ENCODE data around the gene PML.

The PML gene

GRCh38 chr15:73948982-73949381, 45.5 kb upstream of the PML start:
- DNase-seq (ENCODE audit: low read depth in 2 of 2): no peak
- no peak for TF ChIP-seq CTCF (IDR thresholded peaks at IDR 0.05; ENCODE audit: low read depth, low read length)
- H3K4me3 ChIP-seq (replicated peaks in 1 of 2; ENCODE audit: low read depth in 2 of 2, low read length in 2 of 2): no peak overlapping the region

GRCh38 chr15:73949496-73949895, 45.0 kb upstream of the PML start:
- no peak for TF ChIP-seq CTCF (IDR thresholded peaks at IDR 0.05; ENCODE audit: low read depth, low read length)
- no peak overlapping the region for H3K4me3 ChIP-seq (replicated peaks in 1 of 2; ENCODE audit: low read depth in 2 of 2, low read length in 2 of 2)
- no peak for DNase-seq (ENCODE audit: low read depth in 2 of 2)

GRCh38 chr15:73950479-73950830, 44.1 kb upstream of the PML start:
- no peak for TF ChIP-seq CTCF (IDR thresholded peaks at IDR 0.05; ENCODE audit: low read depth, low read length)
- no peak overlapping the region for H3K4me3 ChIP-seq (replicated peaks in 1 of 2; ENCODE audit: low read depth in 2 of 2, low read length in 2 of 2)

GRCh38 chr15:73950831-73951561, 43.5 kb upstream of the PML start:
- peak; percentile 87 for TF ChIP-seq CTCF (IDR thresholded peaks at IDR 0.05; ENCODE audit: low read depth, low read length)
- peak; percentile 98 to 99 for DNase-seq (ENCODE audit: low read depth in 2 of 2)
- H3K4me3 ChIP-seq (replicated peaks in 1 of 2; ENCODE audit: low read depth in 2 of 2, low read length in 2 of 2): no peak overlapping the region

More at GRCh38 chr15:73950479-73950830, 44.1 kb upstream of the PML start:
- no peak for DNase-seq (ENCODE audit: low read depth in 2 of 2)

GRCh38 chr15:73951601-73952000, 42.9 kb upstream of the PML start:
- TF ChIP-seq CTCF (IDR thresholded peaks at IDR 0.05; ENCODE audit: low read depth, low read length): no peak
- no peak for DNase-seq (ENCODE audit: low read depth in 2 of 2)
- H3K4me3 ChIP-seq (replicated peaks in 1 of 2; ENCODE audit: low read depth in 2 of 2, low read length in 2 of 2): no peak overlapping the region

GRCh38 chr15:73952171-73952912, 42.2 kb upstream of the PML start:
- no peak for TF ChIP-seq CTCF (IDR thresholded peaks at IDR 0.05; ENCODE audit: low read depth, low read length)
- DNase-seq (ENCODE audit: low read depth in 2 of 2): no peak
- no peak overlapping the region for H3K4me3 ChIP-seq (replicated peaks in 1 of 2; ENCODE audit: low read depth in 2 of 2, low read length in 2 of 2)

Data from cardiac fibroblast (primary cell).